ENCODE results near the gene POTEF. TPM values are rescaled to one million over a fixed set of nuclear protein-coding genes. Genes with fewer than 3 reads are reported as not detected.
"Not testable (repeated sequence)": the region's sequence is repeated elsewhere in the genome, so short reads cannot be mapped to it uniquely, and the experiment has no call there.

Gene POTEF
- 8.2 and 10.5 TPM in 2 replicates for total RNA-seq (2021)
- long read RNA-seq, partial matches to known transcripts: 10 of 14 reads
- long read RNA-seq, other reads (novel, unspliced or antisense): 4 of 14 reads

DNA sequence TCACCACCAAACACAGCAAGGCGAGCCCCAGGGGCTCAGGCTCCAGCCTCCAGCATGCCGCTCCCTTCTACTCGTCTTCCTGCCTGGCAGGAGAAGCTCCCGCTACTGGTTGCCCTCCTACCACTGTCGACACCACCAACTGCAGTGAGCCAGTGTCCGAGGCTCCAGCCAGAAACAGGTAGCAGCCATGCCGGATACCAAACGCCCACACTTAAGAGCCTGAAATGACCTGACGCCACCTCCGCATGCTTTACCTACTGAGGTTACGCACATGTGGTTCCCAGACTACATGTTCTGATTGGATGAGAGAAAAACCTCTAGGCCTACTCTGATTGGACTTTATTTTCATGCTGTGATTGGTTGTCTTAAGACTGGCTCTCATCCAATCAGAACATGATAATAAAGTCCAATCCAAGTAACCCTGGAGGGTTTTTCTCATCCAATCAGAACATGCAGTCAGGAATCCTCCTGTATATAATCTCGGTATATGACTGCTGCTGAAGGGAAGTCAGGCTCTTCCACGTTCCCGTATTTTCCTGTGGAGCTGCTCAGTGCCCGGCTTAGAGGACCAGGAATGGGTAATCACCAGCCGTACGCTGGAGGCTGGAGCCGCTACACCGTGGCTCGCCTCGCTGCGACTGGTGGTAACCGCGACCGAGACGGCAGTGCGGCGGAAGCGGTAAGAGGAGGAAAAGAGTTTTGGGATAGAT is at the start of gene POTEF:
Gene POTEF (minus strand): TSS at position 103 of the 710 bp plus-strand sequence. CDS start 8,707 bp downstream, outside the sequence.
- not testable (repeated sequence) for H2AFZ ChIP-seq (ENCODE audit: low read length); H2AK5ac ChIP-seq (ENCODE audit: insufficient read length, low read length); H4K91ac ChIP-seq (ENCODE audit: insufficient read length, low read depth, low read length); H3K36me3 Mint-ChIP-seq (ENCODE audit: insufficient read depth in 1 of 3, low read depth in 3 of 3); H3T11ph ChIP-seq (ENCODE audit: low read length); H4K20me1 ChIP-seq (ENCODE audit: control insufficient read depth, insufficient read depth, insufficient read length); H2BK120ac ChIP-seq (ENCODE audit: low read depth, low read length, poor library complexity, severe bottlenecking); H3K27me3 ChIP-seq (ENCODE audit: insufficient read depth, low read length); H2BK5ac ChIP-seq (ENCODE audit: insufficient read length, low read length); H3K56ac ChIP-seq (ENCODE audit: insufficient read length, low read depth, low read length); H3K79me1 ChIP-seq (ENCODE audit: insufficient read depth, low read depth, low read length, poor library complexity, severe bottlenecking); H3K9me3 ChIP-seq (ENCODE audit: control insufficient read depth, low read depth, low read length); H3K27ac ChIP-seq (ENCODE audit: insufficient read length, low read depth, low read length); H3K4me1 ChIP-seq (ENCODE audit: insufficient read depth, low read length); H3K4ac ChIP-seq (ENCODE audit: low read depth, low read length); H4K5ac ChIP-seq (ENCODE audit: insufficient read length, low read depth, low read length); H4K8ac ChIP-seq (replicated peaks; ENCODE audit: insufficient read length, low read depth, low read length); H3K9me3 Mint-ChIP-seq; H3K27me3 Mint-ChIP-seq (ENCODE audit: low read depth); H3K23ac ChIP-seq (ENCODE audit: insufficient read length, low read depth, low read length); H3K79me2 ChIP-seq (ENCODE audit: insufficient read depth, low read length); H2BK12ac ChIP-seq (ENCODE audit: insufficient read length, low read depth, low read length); H3K14ac ChIP-seq (ENCODE audit: insufficient read depth, low read length); H3K23me2 ChIP-seq (ENCODE audit: insufficient read length, low read depth, low read length, poor library complexity, severe bottlenecking); H2BK20ac ChIP-seq (ENCODE audit: low read depth, low read length, poor library complexity, severe bottlenecking); H3K4me1 Mint-ChIP-seq; H2BK15ac ChIP-seq (ENCODE audit: low read depth, low read length)
- no CpG with 5 or more reads among the region's 29 CpGs for WGBS (ENCODE audit: extremely low coverage, insufficient read length, low lambda C conversion rate)
- DNase-seq: peak; percentile 86
- H3K9ac ChIP-seq (ENCODE audit: extremely low read depth, insufficient read length, low read length): peak within 1 kb of the TSS; percentile 33
- H3K4me3 Mint-ChIP-seq: peak within 1 kb of the TSS; percentile 82 to 93
- H3K18ac ChIP-seq (ENCODE audit: insufficient read length, low read depth, low read length): peak within 1 kb of the TSS; percentile 25
- peak within 1 kb of the TSS; percentile 32 for H3K4me2 ChIP-seq (ENCODE audit: insufficient read depth, insufficient read length, low read length)
- peak within 1 kb of the TSS in 2 of 3 experiments; percentile 78 to 97; a peak in 3 of 7 replicates for H3K27ac Mint-ChIP-seq

DNA sequence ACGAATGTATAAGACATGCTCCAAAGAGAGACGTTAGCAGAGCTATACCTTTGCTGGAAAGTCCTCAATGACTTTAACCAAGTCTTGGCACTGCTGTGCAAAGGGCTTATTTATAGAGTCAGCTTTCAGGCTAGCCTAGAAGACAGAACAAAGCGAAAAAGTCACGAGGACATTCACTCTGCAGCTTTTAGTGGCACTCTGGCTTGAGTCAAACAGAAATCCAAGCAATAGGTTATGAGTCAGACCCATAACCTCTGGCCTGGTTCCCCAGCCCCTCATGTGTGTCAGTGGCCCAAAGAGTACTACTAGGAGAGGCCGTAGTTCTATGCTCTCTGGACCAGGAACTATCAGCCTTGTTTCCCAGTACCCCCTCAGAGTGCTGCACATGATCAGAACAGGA is 45.8 kb upstream of the POTEF start:
- H4K5ac ChIP-seq (ENCODE audit: insufficient read length, low read depth, low read length); H3K4ac ChIP-seq (ENCODE audit: low read depth, low read length); H3K27me3 ChIP-seq (ENCODE audit: insufficient read depth, low read length); H3K4me1 ChIP-seq (ENCODE audit: insufficient read depth, low read length); H3K79me1 ChIP-seq (ENCODE audit: insufficient read depth, low read depth, low read length, poor library complexity, severe bottlenecking); H3K4me3 Mint-ChIP-seq; H3T11ph ChIP-seq (ENCODE audit: low read length); H3K9me3 Mint-ChIP-seq; H4K91ac ChIP-seq (ENCODE audit: insufficient read length, low read depth, low read length); H3K27me3 Mint-ChIP-seq (ENCODE audit: low read depth); H2BK120ac ChIP-seq (ENCODE audit: low read depth, low read length, poor library complexity, severe bottlenecking); H3K4me1 Mint-ChIP-seq; H2BK20ac ChIP-seq (ENCODE audit: low read depth, low read length, poor library complexity, severe bottlenecking); H3K27ac Mint-ChIP-seq; H3K9ac ChIP-seq (ENCODE audit: extremely low read depth, insufficient read length, low read length); H2BK5ac ChIP-seq (ENCODE audit: insufficient read length, low read length); H3K23ac ChIP-seq (ENCODE audit: insufficient read length, low read depth, low read length); H2BK15ac ChIP-seq (ENCODE audit: low read depth, low read length); H2BK12ac ChIP-seq (ENCODE audit: insufficient read length, low read depth, low read length); H3K18ac ChIP-seq (ENCODE audit: insufficient read length, low read depth, low read length); H3K9me3 ChIP-seq (ENCODE audit: control insufficient read depth, low read depth, low read length); H2AK5ac ChIP-seq (ENCODE audit: insufficient read length, low read length); DNase-seq; H3K4me2 ChIP-seq (ENCODE audit: insufficient read depth, insufficient read length, low read length); H4K8ac ChIP-seq (replicated peaks; ENCODE audit: insufficient read length, low read depth, low read length); H3K56ac ChIP-seq (ENCODE audit: insufficient read length, low read depth, low read length); H4K20me1 ChIP-seq (ENCODE audit: control insufficient read depth, insufficient read depth, insufficient read length); H3K14ac ChIP-seq (ENCODE audit: insufficient read depth, low read length); H3K27ac ChIP-seq (ENCODE audit: insufficient read length, low read depth, low read length); H2AFZ ChIP-seq (ENCODE audit: low read length); H3K23me2 ChIP-seq (ENCODE audit: insufficient read length, low read depth, low read length, poor library complexity, severe bottlenecking): not testable (repeated sequence)
- peaks cover 17% of the 10 kb centered on the region; the same call in 1 of the 2 replicates for H3K79me2 ChIP-seq (ENCODE audit: insufficient read depth, low read length)
- peaks cover 22 to 61% (median 45%) of the 10 kb centered on the region in 3 experiments; a peak in 6 of 7 replicates for H3K36me3 Mint-ChIP-seq (ENCODE audit: insufficient read depth in 1 of 3, low read depth in 3 of 3)
- WGBS (ENCODE audit: extremely low coverage, insufficient read length, low lambda C conversion rate): no CpG with 5 or more reads among the region's 5 CpGs

All from H9 (cell line).